Liver (tissue), 9 donors: ENCODE measurements around the gene HCN1. TPM values are rescaled to one million over a fixed set of nuclear protein-coding genes. Genes with fewer than 3 reads are reported as not detected.

Source experiments
- DNase-seq: peaks from one replicate; pipeline ENCODE4 v3.0.0-alpha.2; 2017; ENCODE audit warnings: low spot score
- H3K27ac ChIP-seq, 2 donors: one replicate each; pipeline ENCODE4 v1.7.0; 2013; ENCODE audit warnings: inconsistent platforms in 2 of 2, low read length in 2 of 2, control low read depth in 1 of 2, low read depth in 1 of 2, mild to moderate bottlenecking in 1 of 2
- H3K27me3 ChIP-seq, 4 donors: one replicate each; pipeline versions ENCODE4 v1.6.1 to v1.7.0; 2013; ENCODE audit warnings: low read length in 3 of 4, inconsistent platforms in 1 of 4, mild to moderate bottlenecking in 1 of 4, moderate library complexity in 1 of 4; ENCODE audit not compliant: control insufficient read depth in 4 of 4, insufficient read depth in 4 of 4
- H3K36me3 ChIP-seq, 4 donors: one replicate each; pipeline versions ENCODE4 v1.6.1 to v1.7.0; 2013; ENCODE audit warnings: low read length in 3 of 4, mild to moderate bottlenecking in 3 of 4, low read depth in 1 of 4, moderate library complexity in 1 of 4; ENCODE audit not compliant: control insufficient read depth in 4 of 4, insufficient read depth in 3 of 4
- H3K4me1 ChIP-seq, 4 donors: one replicate each; pipeline versions ENCODE4 v1.6.1 to v1.7.0; 2013; ENCODE audit warnings: low read length in 3 of 4, mild to moderate bottlenecking in 3 of 4, moderate library complexity in 1 of 4; ENCODE audit not compliant: control insufficient read depth in 4 of 4, insufficient read depth in 4 of 4
- H3K4me3 ChIP-seq, 3 donors: one replicate each; pipeline versions ENCODE4 v1.6.1 to v1.7.0; 2013; ENCODE audit warnings: low read length in 3 of 3, control low read depth in 1 of 3, low read depth in 1 of 3, mild to moderate bottlenecking in 1 of 3
- H3K9ac ChIP-seq, 2 donors: one replicate each; pipeline ENCODE4 v1.7.0; 2013; ENCODE audit warnings: low read length in 2 of 2, mild to moderate bottlenecking in 2 of 2, moderate library complexity in 2 of 2, control low read depth in 1 of 2, low read depth in 1 of 2
- H3K9me3 ChIP-seq, 4 donors: one replicate each; pipeline versions ENCODE4 v1.6.1 to v1.7.0; 2013; ENCODE audit warnings: low read length in 3 of 4; ENCODE audit not compliant: control insufficient read depth in 4 of 4
- CTCF ChIP-seq: fragments of 150-350 bp; IDR thresholded peaks from 2 replicates; pipeline ENCODE4 v1.5.1; 2017; ENCODE audit warnings: improper control_type of control experiment, low read depth, low read length; ENCODE audit not compliant: missing input control
- FOXA1 ChIP-seq: IDR thresholded peaks from 2 replicates; pipeline ENCODE4 v1.6.1; 2016; ENCODE audit warnings: antibody characterized with exemption
- FOXA2 ChIP-seq: IDR thresholded peaks from 2 replicates; pipeline ENCODE4 v1.6.1; 2016; ENCODE audit warnings: antibody characterized with exemption
- GABPA ChIP-seq, 2 donors: IDR thresholded peaks in 1 of 2; conservative IDR thresholded peaks in 1 of 2; 2 replicates each; pipeline ENCODE4 v1.6.1; 2016; ENCODE audit warnings: antibody characterized with exemption in 2 of 2, mild to moderate bottlenecking in 1 of 2, moderate library complexity in 1 of 2
- HNF4A ChIP-seq, 2 donors: conservative IDR thresholded peaks; 2 replicates each; pipeline ENCODE4 v1.6.1; 2016; ENCODE audit warnings: antibody characterized with exemption in 2 of 2, mild to moderate bottlenecking in 2 of 2
- NR2F2 ChIP-seq: IDR thresholded peaks from 2 replicates; pipeline ENCODE4 v1.6.1; 2016; ENCODE audit warnings: antibody characterized with exemption
- RXRA ChIP-seq, 2 donors: IDR thresholded peaks; 2 replicates each; pipeline ENCODE4 v1.6.1; 2017 to 2018; ENCODE audit warnings: antibody characterized with exemption in 2 of 2, mild to moderate bottlenecking in 1 of 2
- SP1 ChIP-seq: IDR thresholded peaks from 2 replicates; pipeline ENCODE4 v1.6.1; 2018; ENCODE audit warnings: antibody characterized with exemption, mild to moderate bottlenecking
- TAF1 ChIP-seq: conservative IDR thresholded peaks from 2 replicates; pipeline ENCODE4 v1.6.1; 2016; ENCODE audit warnings: antibody characterized with exemption, mild to moderate bottlenecking
- YY1 ChIP-seq: IDR thresholded peaks from 2 replicates; pipeline ENCODE4 v1.6.1; 2016; ENCODE audit warnings: antibody characterized with exemption, mild to moderate bottlenecking
- WGBS: extraction: QIAGEN DNeasy Blood & Tissue Kit; methylation state at CpG from one replicate; pipeline ENCODE4 v1.1.7; 2013; 5-methylcytosine and 5-hydroxymethylcytosine counted together
- polyA plus RNA-seq, 2 donors: library from polyadenylated mRNA; stranded (reverse) in 1 of 2; unstranded in 1 of 2; fragments of 200-250 nt in 1 of 2; fragments of >200 nt in 1 of 2; fragmentation: Nextera tagmentation in 1 of 2; extraction: Ambion mirVana in 1 of 2; gene quantifications; one replicate each; pipeline versions ENCODE4 v1.2.1 to v1.2.3, GENCODE V29; 2013 to 2015
- total RNA-seq, 2 donors: library from RNA; depleted of rRNA; stranded (reverse); fragments of >200 nt; gene quantifications; one replicate each; pipeline ENCODE4 v1.2.3, GENCODE V29; 2014
- TF ChIP-seq, protein P1 (sequence below): IDR thresholded peaks from 2 replicates; pipeline ENCODE4 v1.6.1; 2016; ENCODE audit warnings: antibody characterized with exemption
- donor health status: healthy.
- donor health status: healthy.
- donor health status: healthy.
- donor health status: healthy.
- donor health status: healthy.

Gene HCN1
- total and polyA plus RNA-seq, 4 donors: under 0.01 TPM; not detected in 3

DNA sequence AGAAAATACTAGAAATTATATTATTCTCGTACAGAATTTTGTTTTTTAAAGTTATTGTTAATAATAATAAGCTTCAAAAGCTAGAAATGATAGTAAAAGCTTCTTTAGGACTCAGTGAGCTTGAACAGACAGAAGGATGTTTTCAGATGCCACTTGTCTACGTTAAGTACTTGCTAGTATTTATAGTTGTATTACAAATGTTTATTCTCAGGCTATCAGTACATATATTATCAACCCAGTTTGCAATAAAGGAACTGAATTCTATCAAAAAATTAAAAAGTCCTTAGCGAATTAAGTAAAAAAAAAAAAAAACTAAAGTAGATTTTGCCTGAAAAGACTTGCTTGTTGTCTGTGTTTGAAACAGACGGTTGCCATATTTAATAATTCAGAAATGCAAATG is 23.9 kb downstream of the HCN1 start:
- WGBS: 47% methylated on average over 4 of the region's 4 CpGs
- H3K9ac ChIP-seq: no peak overlapping the region
- H3K4me1 ChIP-seq: no peaks in the 10 kb centered on the region
- no peaks in the 10 kb centered on the region for H3K36me3 ChIP-seq
- H3K4me3 ChIP-seq: no peak overlapping the region
- DNase-seq: no peak
- TF ChIP-seq TAF1 (no peak), GABPA (IDR thresholded peaks at IDR 0.05 in 1 of 2, conservative IDR thresholded peaks at IDR 0.05 in 1 of 2) (no peak), HNF4A (conservative IDR thresholded peaks at IDR 0.05) (no peak), YY1 (no peak), CTCF (no peak), SP1 (no peak), NR2F2 (no peak)
- H3K27ac ChIP-seq: no peak overlapping the region
- H3K27me3 ChIP-seq: no peaks in the 10 kb centered on the region
- no peaks in the 10 kb centered on the region for H3K9me3 ChIP-seq

DNA sequence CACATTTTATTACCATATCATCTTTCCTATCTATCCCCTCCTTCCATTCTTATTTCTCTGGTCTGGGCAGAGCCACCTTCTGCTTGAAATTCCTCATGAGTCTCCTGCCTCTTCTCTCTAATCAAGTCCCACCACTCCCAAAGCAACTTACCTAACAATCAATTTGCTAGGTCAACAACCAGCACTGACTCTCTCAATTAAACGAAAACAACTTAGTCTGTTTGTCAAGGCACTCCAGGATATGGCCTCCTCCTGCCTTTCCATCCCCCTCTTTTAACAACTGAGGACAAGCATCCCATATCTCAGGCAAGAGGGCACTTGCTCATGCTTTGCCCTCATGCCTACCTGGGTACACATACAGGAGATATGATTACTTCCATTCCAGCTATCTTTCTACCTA is 47.4 kb downstream of the HCN1 start:
- no peak overlapping the region for H3K4me3 ChIP-seq
- H3K27ac ChIP-seq: no peak overlapping the region
- WGBS: 14% methylated on average over 1 of the region's 1 CpG
- H3K9ac ChIP-seq: no peak overlapping the region
- no peaks in the 10 kb centered on the region for H3K9me3 ChIP-seq
- H3K4me1 ChIP-seq: no peaks in the 10 kb centered on the region
- no peak for DNase-seq
- no peaks in the 10 kb centered on the region for H3K36me3 ChIP-seq
- no peaks in the 10 kb centered on the region for H3K27me3 ChIP-seq
- TF ChIP-seq FOXA2: no peak
- TF ChIP-seq, protein P1, sequence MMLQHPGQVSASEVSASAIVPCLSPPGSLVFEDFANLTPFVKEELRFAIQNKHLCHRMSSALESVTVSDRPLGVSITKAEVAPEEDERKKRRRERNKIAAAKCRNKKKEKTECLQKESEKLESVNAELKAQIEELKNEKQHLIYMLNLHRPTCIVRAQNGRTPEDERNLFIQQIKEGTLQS: no peak

GRCh38 chr5:45643056-45643455 is 53.1 kb downstream of the HCN1 start:
- Histone ChIP-seq H3K4me1 (no peaks in the 10 kb centered on the region), H3K4me3 (no peak overlapping the region), H3K36me3 (no peaks in the 10 kb centered on the region), H3K9ac (no peak overlapping the region), H3K27ac (no peak overlapping the region), H3K9me3 (no peaks in the 10 kb centered on the region), H3K27me3 (no peaks in the 10 kb centered on the region)
- no peak for DNase-seq
- no peak for TF ChIP-seq SP1
- TF ChIP-seq FOXA1: no peak
- no peak for TF ChIP-seq HNF4A (conservative IDR thresholded peaks at IDR 0.05)
- no peak for TF ChIP-seq CTCF
- no peak for TF ChIP-seq RXRA (IDR thresholded peaks at IDR 0.05)
